Measurements from ENCODE around the gene EPB41. TPM values are rescaled to one million over a fixed set of nuclear protein-coding genes. Genes with fewer than 3 reads are reported as not detected.
"Not testable (repeated sequence)": the region's sequence is repeated elsewhere in the genome, so short reads cannot be mapped to it uniquely, and the experiment has no call there.

EPB41 gene
- total RNA-seq, 4 donors from 2014 or later = 28.8 to 57.6 (median 43.2) TPM

GRCh38 chr1:29055160-29055559, 140.8 kb downstream of the EPB41 start:
- no peak for TF ChIP-seq CTCF (IDR thresholded peaks at IDR 0.05)
- DNase-seq (ENCODE audit: low spot score) (no peak), ATAC-seq (ENCODE audit: low FRiP score) (no peak)

GRCh38 chr1:29056256-29056655, 141.9 kb downstream of the EPB41 start:
- no peak for TF ChIP-seq CTCF (IDR thresholded peaks at IDR 0.05)
- ATAC-seq (ENCODE audit: low FRiP score) (no peak), DNase-seq (ENCODE audit: low spot score) (no peak)

GRCh38 chr1:29057700-29058099, 143.3 kb downstream of the EPB41 start:
- ATAC-seq (ENCODE audit: low FRiP score) = no peak
- TF ChIP-seq CTCF (IDR thresholded peaks at IDR 0.05) = no peak

GRCh38 chr1:29062157-29062942, 148.0 kb downstream of the EPB41 start:
- no peak for DNase-seq (ENCODE audit: low spot score)
- no peak for ATAC-seq (ENCODE audit: low FRiP score)
- no peak for TF ChIP-seq CTCF (IDR thresholded peaks at IDR 0.05)

More at GRCh38 chr1:29057700-29058099, 143.3 kb downstream of the EPB41 start:
- no peak for DNase-seq (ENCODE audit: low spot score)

GRCh38 chr1:29064064-29064463, 149.7 kb downstream of the EPB41 start:
- TF ChIP-seq CTCF (IDR thresholded peaks at IDR 0.05) = no peak
- ATAC-seq (ENCODE audit: low FRiP score) (no peak), DNase-seq (ENCODE audit: low spot score) (no peak)

- no peak for ATAC-seq (ENCODE audit: low FRiP score)
- DNase-seq (ENCODE audit: low spot score) = no peak
Measured at GRCh38 chr1:29077155-29077554, 162.8 kb downstream of the EPB41 start.

GRCh38 chr1:29079916-29080629, 165.7 kb downstream of the EPB41 start:
- not testable (repeated sequence) for ATAC-seq (ENCODE audit: low FRiP score); DNase-seq (ENCODE audit: low spot score)

More at GRCh38 chr1:29077155-29077554, 162.8 kb downstream of the EPB41 start:
- no peak for TF ChIP-seq CTCF (IDR thresholded peaks at IDR 0.05)

Data from omental fat pad (tissue), 4 donors.